ENCODE results near the gene KRTAP3-1.

- no peak for TF ChIP-seq CTCF (IDR thresholded peaks at IDR 0.05)
- no peak for TF ChIP-seq POLR2A (IDR thresholded peaks at IDR 0.05)
These were observed 4.3 kb upstream of the KRTAP3-1 start for GRCh38 chr17:41013181-41013580.
